ENCODE results near the gene ZNF692. TPM values are rescaled to one million over a fixed set of nuclear protein-coding genes. Genes with fewer than 3 reads are reported as not detected.

Gene ZNF692
- total RNA-seq, 1 experiment from 2014 or later: 48.5 TPM

DNA sequence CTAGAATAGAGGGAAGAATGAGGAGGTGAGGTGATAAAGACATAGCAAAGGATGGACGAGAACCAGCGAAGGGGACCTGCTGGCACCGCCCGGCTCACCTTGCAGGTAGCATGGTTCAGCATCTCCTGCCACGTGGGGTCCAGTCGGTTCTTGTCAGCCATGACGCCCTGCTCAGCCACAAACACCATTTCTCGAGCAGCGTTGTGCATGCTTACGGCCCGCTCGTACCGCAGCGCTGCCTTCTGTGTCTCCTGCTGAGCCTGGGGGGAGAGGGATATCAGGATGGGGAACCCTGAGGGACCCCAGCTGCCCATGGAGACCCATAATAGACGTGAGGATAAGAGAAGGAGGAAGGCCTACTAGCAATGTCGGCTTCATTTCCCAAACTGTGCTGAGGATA lies 44.5 kb downstream of the ZNF692 start:
- H3K9me3 ChIP-seq: no peaks in the 10 kb centered on the region
- POLR2A ChIA-PET: no interaction called here
- H3K9me3 Mint-ChIP-seq (ENCODE audit: unreplicated experiment): no peaks in the 10 kb centered on the region
- no peaks in the 10 kb centered on the region for H3K27me3 ChIP-seq (replicated peaks; ENCODE audit: control insufficient read depth, insufficient read depth, low read length)
- no peaks in the 10 kb centered on the region for H3K4me1 Mint-ChIP-seq (ENCODE audit: low read depth, unreplicated experiment)
- BruUV-seq (replicated peaks): no TSS peak
- no peak for TF ChIP-seq CTCF (IDR thresholded peaks at IDR 0.05; ENCODE audit: insufficient read depth in 1 of 2, low read depth in 1 of 2, low read length in 1 of 2, severe bottlenecking in 1 of 2, unreplicated experiment in 1 of 2)
- H3K4me3 Mint-ChIP-seq (ENCODE audit: unreplicated experiment): no peak overlapping the region
- CTCF ChIA-PET: no interaction called here
- H3K27me3 Mint-ChIP-seq (ENCODE audit: insufficient read depth, unreplicated experiment): no peaks in the 10 kb centered on the region
- H3K4me1 ChIP-seq: no peaks in the 10 kb centered on the region
- peaks cover 1% of the 10 kb centered on the region; the same call in 1 of the 2 replicates for H3K36me3 ChIP-seq (ENCODE audit: control insufficient read depth, insufficient read depth, low read length)
- H3K27ac Mint-ChIP-seq (ENCODE audit: unreplicated experiment): no peak overlapping the region
- peaks cover 60% of the 10 kb centered on the region for H3K36me3 Mint-ChIP-seq (ENCODE audit: insufficient read depth, unreplicated experiment)
- H3K4me3 ChIP-seq (ENCODE audit: low read depth, low read length): no peak overlapping the region
- no peak for DNase-seq
- intact Hi-C loops (cut with micrococcal nuclease; ENCODE audit: unreplicated experiment): no loop called here

GRCh38 chr1:248813546-248813945 lies 45.3 kb downstream of the ZNF692 start:
- no peaks in the 10 kb centered on the region for H3K27me3 ChIP-seq (replicated peaks; ENCODE audit: control insufficient read depth, insufficient read depth, low read length)
- peaks cover 1% of the 10 kb centered on the region; the same call in 1 of the 2 replicates for H3K36me3 ChIP-seq (ENCODE audit: control insufficient read depth, insufficient read depth, low read length)
- H3K4me1 ChIP-seq: no peaks in the 10 kb centered on the region
- POLR2A ChIA-PET: no interaction called here
- H3K4me3 Mint-ChIP-seq (ENCODE audit: unreplicated experiment): no peak overlapping the region
- H3K9me3 Mint-ChIP-seq (ENCODE audit: unreplicated experiment): no peaks in the 10 kb centered on the region
- no peak overlapping the region for H3K27ac Mint-ChIP-seq (ENCODE audit: unreplicated experiment)
- BruUV-seq (replicated peaks): no TSS peak
- CTCF ChIA-PET: no interaction called here
- intact Hi-C loops (cut with micrococcal nuclease; ENCODE audit: unreplicated experiment): no loop called here
- no peaks in the 10 kb centered on the region for H3K9me3 ChIP-seq
- TF ChIP-seq CTCF (IDR thresholded peaks at IDR 0.05; ENCODE audit: insufficient read depth in 1 of 2, low read depth in 1 of 2, low read length in 1 of 2, severe bottlenecking in 1 of 2, unreplicated experiment in 1 of 2): no peak
- peaks cover 60% of the 10 kb centered on the region for H3K36me3 Mint-ChIP-seq (ENCODE audit: insufficient read depth, unreplicated experiment)
- DNase-seq: no peak
- H3K4me1 Mint-ChIP-seq (ENCODE audit: low read depth, unreplicated experiment): no peaks in the 10 kb centered on the region
- H3K4me3 ChIP-seq (ENCODE audit: low read depth, low read length): no peak overlapping the region
- H3K27me3 Mint-ChIP-seq (ENCODE audit: insufficient read depth, unreplicated experiment): no peaks in the 10 kb centered on the region

GRCh38 chr1:248812736-248813425 lies 46.0 kb downstream of the ZNF692 start:
- ChIA-PET CTCF (no interaction called here), POLR2A (interaction anchor here (0.7 kb wide), 1 partner anchor 13 kb away, joined by 5 read pairs; no protein-coding TSS in a partner anchor)
- no peaks in the 10 kb centered on the region for H3K9me3 ChIP-seq
- H3K9me3 Mint-ChIP-seq (ENCODE audit: unreplicated experiment): no peaks in the 10 kb centered on the region
- BruUV-seq (replicated peaks): no TSS peak
- H3K4me3 Mint-ChIP-seq (ENCODE audit: unreplicated experiment): no peak overlapping the region
- H3K4me3 ChIP-seq (ENCODE audit: low read depth, low read length): no peak overlapping the region
- no peak overlapping the region for H3K27ac Mint-ChIP-seq (ENCODE audit: unreplicated experiment)
- no peaks in the 10 kb centered on the region for H3K4me1 ChIP-seq
- peaks cover 1% of the 10 kb centered on the region; the same call in 1 of the 2 replicates for H3K36me3 ChIP-seq (ENCODE audit: control insufficient read depth, insufficient read depth, low read length)
- no peaks in the 10 kb centered on the region for H3K27me3 ChIP-seq (replicated peaks; ENCODE audit: control insufficient read depth, insufficient read depth, low read length)
- no peaks in the 10 kb centered on the region for H3K27me3 Mint-ChIP-seq (ENCODE audit: insufficient read depth, unreplicated experiment)
- no peaks in the 10 kb centered on the region for H3K4me1 Mint-ChIP-seq (ENCODE audit: low read depth, unreplicated experiment)
- H3K36me3 Mint-ChIP-seq (ENCODE audit: insufficient read depth, unreplicated experiment): peaks cover 54% of the 10 kb centered on the region
- TF ChIP-seq CTCF (IDR thresholded peaks at IDR 0.05; ENCODE audit: insufficient read depth in 1 of 2, low read depth in 1 of 2, low read length in 1 of 2, severe bottlenecking in 1 of 2, unreplicated experiment in 1 of 2): no peak
- DNase-seq: no peak
- intact Hi-C loops (cut with micrococcal nuclease; ENCODE audit: unreplicated experiment): no loop called here
